Naive B cell (primary cell): ENCODE results near the gene ETS1. TPM values are rescaled to one million over a fixed set of nuclear protein-coding genes. Genes with fewer than 3 reads are reported as not detected.
A peak's percentile ranks its signal among the peaks of the same experiment; 100 is the strongest.

Source experiments
- ATAC-seq, 2 donors: fragments of 150-1000 bp; cut with Tn5 transposase; 2 replicates each; pipeline ENCODE4 v1.10.0; 2021; ENCODE audit warnings: low read depth in 2 of 2, mild to moderate bottlenecking in 2 of 2, moderate library complexity in 2 of 2
- DNase-seq: peaks from one replicate; pipeline ENCODE4 v3.0.0; 2022
- H3K27ac Mint-ChIP-seq, 6 donors: one replicate each; pipeline ENCODE4 v1.8.0; 2020 to 2022; ENCODE audit warnings: mild to moderate bottlenecking in 6 of 6, mixed read lengths in 6 of 6, moderate library complexity in 5 of 6, inconsistent platforms in 2 of 6
- H3K27me3 Mint-ChIP-seq, 3 donors: one replicate each; pipeline ENCODE4 v1.8.0; 2021 to 2022; ENCODE audit warnings: mixed read lengths in 3 of 3, mild to moderate bottlenecking in 1 of 3
- H3K36me3 Mint-ChIP-seq, 2 donors: one replicate each; pipeline ENCODE4 v1.8.0; 2020 to 2022; ENCODE audit warnings: mixed read lengths in 2 of 2, inconsistent platforms in 1 of 2, mild to moderate bottlenecking in 1 of 2
- H3K4me1 Mint-ChIP-seq, 3 donors: one replicate each; pipeline ENCODE4 v1.8.0; 2020 to 2022; ENCODE audit warnings: mixed read lengths in 3 of 3, inconsistent platforms in 1 of 3, mild to moderate bottlenecking in 1 of 3, moderate library complexity in 1 of 3
- H3K4me3 Mint-ChIP-seq, 8 donors: one replicate each; pipeline ENCODE4 v1.8.0; 2020 to 2022; ENCODE audit warnings: mild to moderate bottlenecking in 8 of 8, mixed read lengths in 8 of 8, moderate library complexity in 8 of 8, inconsistent platforms in 2 of 8
- H3K9me3 Mint-ChIP-seq, 7 donors: one replicate each; pipeline ENCODE4 v1.8.0; 2020 to 2022; ENCODE audit warnings: mixed read lengths in 7 of 7, mild to moderate bottlenecking in 5 of 7, inconsistent platforms in 2 of 7, moderate library complexity in 1 of 7
- polyA plus RNA-seq, 6 donors: library from polyadenylated mRNA; unstranded; fragments of 300-500 nt; fragmentation: Illumina TruSeq; gene quantifications; one replicate each; pipeline ENCODE4 v1.2.3, GENCODE V29; 2021; ENCODE audit warnings: low read depth in 6 of 6

Gene ETS1
- polyA plus RNA-seq, 6 donors from 2014 or later: 205 to 278 (median 247) TPM

GRCh38 chr11:128490092-128490491 lies 97.3 kb downstream of the ETS1 start:
- H3K4me1 Mint-ChIP-seq: peaks cover 66 to 88% (median 83%) of the 10 kb centered on the region in 3 donors
- no peaks in the 10 kb centered on the region for H3K27me3 Mint-ChIP-seq
- ATAC-seq (no peak), DNase-seq (no peak)
- no peaks in the 10 kb centered on the region for H3K9me3 Mint-ChIP-seq
- peaks cover 34 to 49% of the 10 kb centered on the region in 2 donors for H3K36me3 Mint-ChIP-seq
- H3K27ac Mint-ChIP-seq: peak overlapping the region in 5 of 6 donors; percentile 12 to 95 (median 81)
- peak overlapping the region in 1 of 8 donors; percentile 3 for H3K4me3 Mint-ChIP-seq

- Mint-ChIP-seq H3K27ac (peak overlapping the region in 4 of 6 donors; percentile 9 to 95 (median 62)), H3K36me3 (peaks cover 45 to 54% of the 10 kb centered on the region in 2 donors), H3K9me3 (no peaks in the 10 kb centered on the region), H3K4me3 (no peak overlapping the region), H3K27me3 (no peaks in the 10 kb centered on the region), H3K4me1 (peaks cover 75 to 90% (median 87%) of the 10 kb centered on the region in 3 donors)
- ATAC-seq (no peak), DNase-seq (no peak)
These were observed 98.9 kb downstream of the ETS1 start for GRCh38 chr11:128488471-128488870.

- no peak for DNase-seq
- Mint-ChIP-seq H3K27ac (peak overlapping the region in 2 of 6 donors; percentile 17 to 58), H3K9me3 (no peaks in the 10 kb centered on the region), H3K4me3 (no peak overlapping the region), H3K4me1 (peaks cover 75 to 90% (median 87%) of the 10 kb centered on the region in 3 donors), H3K27me3 (no peaks in the 10 kb centered on the region), H3K36me3 (peaks cover 50 to 57% of the 10 kb centered on the region in 2 donors)
- ATAC-seq: no peak
These were observed 99.4 kb downstream of the ETS1 start for GRCh38 chr11:128487978-128488377.

- ATAC-seq (no peak), DNase-seq (no peak)
- Mint-ChIP-seq H3K27ac (peak overlapping the region; percentile 93 to 97 (median 96)), H3K27me3 (no peaks in the 10 kb centered on the region), H3K4me3 (peak overlapping the region in 6 of 8 donors; percentile 48 to 84 (median 64)), H3K36me3 (peaks cover 64 to 71% of the 10 kb centered on the region in 2 donors), H3K4me1 (peaks cover 77 to 87% (median 82%) of the 10 kb centered on the region in 3 donors), H3K9me3 (no peaks in the 10 kb centered on the region)
These were observed 103.2 kb downstream of the ETS1 start for GRCh38 chr11:128484172-128484571.

- H3K27me3 Mint-ChIP-seq: no peaks in the 10 kb centered on the region
- DNase-seq (peak; percentile 83), ATAC-seq (peak; percentile 99)
- H3K27ac Mint-ChIP-seq: peak overlapping the region; percentile 93 to 97 (median 96)
- H3K4me3 Mint-ChIP-seq: peak overlapping the region; percentile 10 to 86 (median 64)
- H3K4me1 Mint-ChIP-seq: peaks cover 78 to 90% (median 82%) of the 10 kb centered on the region in 3 donors
- H3K9me3 Mint-ChIP-seq: no peaks in the 10 kb centered on the region
- peaks cover 72 to 73% of the 10 kb centered on the region in 2 donors for H3K36me3 Mint-ChIP-seq
These were observed 104.1 kb downstream of the ETS1 start for GRCh38 chr11:128483211-128483788.

- H3K27me3 Mint-ChIP-seq: no peaks in the 10 kb centered on the region
- H3K27ac Mint-ChIP-seq: peak overlapping the region; percentile 93 to 97 (median 96)
- peaks cover 0 to 4% (median 2%) of the 10 kb centered on the region in 7 donors for H3K9me3 Mint-ChIP-seq
- no peak for DNase-seq
- H3K4me3 Mint-ChIP-seq: peak overlapping the region; percentile 10 to 86 (median 64)
- ATAC-seq: no peak
- peaks cover 85 to 92% (median 85%) of the 10 kb centered on the region in 3 donors for H3K4me1 Mint-ChIP-seq
- H3K36me3 Mint-ChIP-seq: peaks cover 78% of the 10 kb centered on the region in 2 donors
These were observed 104.7 kb downstream of the ETS1 start for GRCh38 chr11:128482512-128483191.

GRCh38 chr11:128482092-128482491 lies 105.3 kb downstream of the ETS1 start:
- H3K4me3 Mint-ChIP-seq: peak overlapping the region in 7 of 8 donors; percentile 11 to 86 (median 70)
- H3K9me3 Mint-ChIP-seq: peaks cover 0 to 8% (median 3%) of the 10 kb centered on the region in 7 donors
- H3K36me3 Mint-ChIP-seq: peaks cover 84% of the 10 kb centered on the region in 2 donors
- DNase-seq (no peak), ATAC-seq (no peak)
- peak overlapping the region; percentile 93 to 97 (median 96) for H3K27ac Mint-ChIP-seq
- no peaks in the 10 kb centered on the region for H3K27me3 Mint-ChIP-seq
- H3K4me1 Mint-ChIP-seq: peaks cover 89 to 95% (median 90%) of the 10 kb centered on the region in 3 donors

GRCh38 chr11:128481135-128481534 lies 106.2 kb downstream of the ETS1 start:
- H3K4me3 Mint-ChIP-seq: peak overlapping the region in 3 of 8 donors; percentile 39 to 84 (median 74)
- H3K27ac Mint-ChIP-seq: peak overlapping the region; percentile 27 to 97 (median 94)
- H3K27me3 Mint-ChIP-seq: no peaks in the 10 kb centered on the region
- peaks cover 0 to 9% (median 3%) of the 10 kb centered on the region in 7 donors for H3K9me3 Mint-ChIP-seq
- no peak for DNase-seq
- peaks cover 86 to 93% of the 10 kb centered on the region in 2 donors for H3K36me3 Mint-ChIP-seq
- peaks cover 90 to 95% (median 92%) of the 10 kb centered on the region in 3 donors for H3K4me1 Mint-ChIP-seq
- no peak for ATAC-seq

GRCh38 chr11:128480665-128481064 lies 106.7 kb downstream of the ETS1 start:
- Mint-ChIP-seq H3K36me3 (peaks cover 86 to 90% of the 10 kb centered on the region in 2 donors), H3K4me3 (peak overlapping the region in 6 of 8 donors; percentile 5 to 84 (median 63)), H3K27me3 (no peaks in the 10 kb centered on the region)

GRCh38 chr11:128480066-128480465 lies 107.3 kb downstream of the ETS1 start:
- no peak for ATAC-seq
- peak overlapping the region in 7 of 8 donors; percentile 5 to 84 (median 67) for H3K4me3 Mint-ChIP-seq
- DNase-seq: no peak
- H3K36me3 Mint-ChIP-seq: peaks cover 86 to 87% of the 10 kb centered on the region in 2 donors
- H3K27me3 Mint-ChIP-seq: no peaks in the 10 kb centered on the region
- peaks cover 89 to 99% (median 90%) of the 10 kb centered on the region in 3 donors for H3K4me1 Mint-ChIP-seq
- H3K27ac Mint-ChIP-seq: peak overlapping the region; percentile 56 to 97 (median 93)
- H3K9me3 Mint-ChIP-seq: peaks cover 0 to 9% (median 3%) of the 10 kb centered on the region in 7 donors

More at GRCh38 chr11:128480665-128481064, 106.7 kb downstream of the ETS1 start:
- peaks cover 90 to 96% (median 91%) of the 10 kb centered on the region in 3 donors for H3K4me1 Mint-ChIP-seq
- H3K27ac Mint-ChIP-seq: peak overlapping the region in 5 of 6 donors; percentile 27 to 97 (median 93)
- DNase-seq: no peak
- ATAC-seq: no peak
- peaks cover 0 to 9% (median 3%) of the 10 kb centered on the region in 7 donors for H3K9me3 Mint-ChIP-seq

- peaks cover 0 to 9% (median 3%) of the 10 kb centered on the region in 7 donors for H3K9me3 Mint-ChIP-seq
- H3K4me1 Mint-ChIP-seq: peaks cover 89 to 100% (median 90%) of the 10 kb centered on the region in 3 donors
- H3K27ac Mint-ChIP-seq: peak overlapping the region; percentile 78 to 96 (median 93)
- H3K36me3 Mint-ChIP-seq: peaks cover 86 to 87% of the 10 kb centered on the region in 2 donors
- no peaks in the 10 kb centered on the region for H3K27me3 Mint-ChIP-seq
- peak overlapping the region in 6 of 8 donors; percentile 32 to 84 (median 70) for H3K4me3 Mint-ChIP-seq
- DNase-seq (no peak), ATAC-seq (no peak)
These were observed 108.2 kb downstream of the ETS1 start for GRCh38 chr11:128479144-128479543.

- no peaks in the 10 kb centered on the region for H3K27me3 Mint-ChIP-seq
- DNase-seq (no peak), ATAC-seq (no peak)
- H3K4me1 Mint-ChIP-seq: peaks cover 89 to 100% (median 90%) of the 10 kb centered on the region in 3 donors
- peak overlapping the region; percentile 60 to 86 (median 82) for H3K4me3 Mint-ChIP-seq
- H3K36me3 Mint-ChIP-seq: peaks cover 86 to 90% of the 10 kb centered on the region in 2 donors
- peaks cover 0 to 9% (median 3%) of the 10 kb centered on the region in 7 donors for H3K9me3 Mint-ChIP-seq
- H3K27ac Mint-ChIP-seq: peak overlapping the region; percentile 26 to 96 (median 90)
These were observed 109.1 kb downstream of the ETS1 start for GRCh38 chr11:128478305-128478704.

- peaks cover 0 to 9% (median 3%) of the 10 kb centered on the region in 7 donors for H3K9me3 Mint-ChIP-seq
- DNase-seq (peak; percentile 55), ATAC-seq (peak; percentile 73 to 85)
- peak overlapping the region; percentile 45 to 98 (median 92) for H3K27ac Mint-ChIP-seq
- H3K4me3 Mint-ChIP-seq: peak overlapping the region; percentile 13 to 86 (median 83)
- H3K4me1 Mint-ChIP-seq: peaks cover 87 to 100% (median 90%) of the 10 kb centered on the region in 3 donors
- peaks cover 84 to 91% of the 10 kb centered on the region in 2 donors for H3K36me3 Mint-ChIP-seq
- H3K27me3 Mint-ChIP-seq: no peaks in the 10 kb centered on the region
These were observed 109.5 kb downstream of the ETS1 start for GRCh38 chr11:128477811-128478210.
